B cell (primary cell): ENCODE data around the gene FGD1.

ENCODE experiments used
- CTCF ChIP-seq: fragments of 200-600 bp; IDR thresholded peaks from one replicate; pipeline ENCODE4 v1.8.0; 2022; ENCODE audit warnings: antibody characterized with exemption, mild to moderate bottlenecking
- EZH2 ChIP-seq: IDR thresholded peaks from 2 replicates; pipeline ENCODE4 v1.6.1; 2012; ENCODE audit warnings: borderline replicate concordance, low read depth, mild to moderate bottlenecking, moderate library complexity, low read length; ENCODE audit not compliant: insufficient read depth, poor library complexity, severe bottlenecking

GRCh38 chrX:54495814-54496516 is at the start of gene FGD1:
- TF ChIP-seq CTCF (no peak), EZH2 (no peak)
